HG03571 (cell line): ENCODE measurements around the gene RUSF1.

Source experiments
- ATAC-seq: cut with Tn5 transposase; IDR thresholded peaks from one replicate; pipeline ENCODE4 v1.9.1; 2021; ENCODE audit not compliant: unreplicated experiment

The RUSF1 gene

GRCh38 chr16:31471875-31472708, 36.1 kb downstream of the RUSF1 start, which contains the start of gene TGFB1I1:
Gene TGFB1I1 (plus strand): TSS chr16:31472152. CDS start chr16:31472189, 37 bp downstream.
- no peak for ATAC-seq

GRCh38 chr16:31471241-31471874, 36.8 kb downstream of the RUSF1 start:
- ATAC-seq = no peak

DNA sequence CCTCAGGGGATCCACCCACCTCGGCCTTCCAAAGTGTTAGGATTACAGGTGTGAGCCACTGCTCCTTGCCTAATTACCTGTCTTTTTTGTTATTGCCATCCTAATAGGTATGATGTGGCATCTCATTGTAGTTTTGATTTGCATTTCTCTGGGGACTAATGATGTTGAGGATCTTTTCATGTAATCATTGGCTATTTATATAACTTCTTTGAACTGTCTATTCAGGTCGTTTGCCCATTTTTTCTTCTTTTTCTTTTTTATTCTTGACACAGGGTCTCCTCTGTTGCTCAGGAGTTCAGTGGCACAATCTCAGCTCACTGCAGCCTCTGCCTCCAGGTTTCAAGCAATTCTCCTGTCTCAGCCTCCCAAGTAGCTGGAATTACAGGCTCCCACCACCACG, 37.6 kb downstream of the RUSF1 start:
- ATAC-seq = no peak

DNA sequence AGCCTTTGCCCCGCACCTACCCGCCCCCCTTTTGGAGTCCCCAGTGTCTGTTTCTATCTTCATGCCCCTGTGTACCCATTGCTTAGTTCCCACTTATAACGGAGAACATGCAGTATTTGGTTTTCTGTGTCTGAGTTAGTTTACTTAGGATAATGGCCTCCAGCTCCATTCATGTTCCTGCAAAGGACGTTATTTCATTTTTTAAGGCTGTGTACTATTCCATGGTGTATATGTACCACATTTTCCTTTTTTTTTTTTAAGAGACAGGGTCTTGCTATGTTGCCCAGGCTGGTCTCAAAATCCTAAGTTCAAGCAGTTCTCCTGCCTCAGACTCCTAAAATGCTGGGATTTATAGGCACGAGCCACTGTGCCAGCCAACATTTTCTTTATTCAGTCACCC, 40.3 kb downstream of the RUSF1 start:
- ATAC-seq = no peak

DNA sequence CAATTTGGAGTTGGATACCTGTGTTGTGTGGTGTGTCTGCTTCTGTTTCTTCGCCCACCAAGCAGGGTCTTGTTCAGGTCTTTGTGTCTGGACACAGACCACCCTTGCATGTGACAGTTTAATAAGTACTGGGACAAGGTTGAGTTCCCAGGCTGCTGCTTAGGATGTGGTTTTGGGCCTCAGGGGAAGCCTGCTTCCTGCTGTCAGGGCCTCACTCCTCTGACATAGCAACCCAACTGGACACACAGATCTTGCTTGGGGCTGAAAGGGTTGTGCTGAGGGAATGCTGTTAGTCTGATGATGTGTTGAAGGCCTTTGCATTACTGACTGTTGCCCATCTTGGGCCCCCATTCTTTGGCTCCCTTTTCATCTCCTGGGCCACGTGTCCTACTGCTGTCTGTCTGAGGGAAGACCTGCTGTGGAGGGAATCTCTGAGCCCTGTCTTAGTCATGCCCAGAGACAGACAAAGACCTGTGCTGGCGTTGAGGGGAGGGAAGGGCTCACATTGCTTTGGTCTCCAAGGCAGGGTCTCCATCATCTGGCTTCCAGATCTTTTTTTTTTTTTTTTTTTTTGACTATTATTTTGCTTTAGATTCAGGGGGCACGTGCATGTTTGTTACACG, 40.9 kb downstream of the RUSF1 start:
- ATAC-seq = peak; percentile 72

DNA sequence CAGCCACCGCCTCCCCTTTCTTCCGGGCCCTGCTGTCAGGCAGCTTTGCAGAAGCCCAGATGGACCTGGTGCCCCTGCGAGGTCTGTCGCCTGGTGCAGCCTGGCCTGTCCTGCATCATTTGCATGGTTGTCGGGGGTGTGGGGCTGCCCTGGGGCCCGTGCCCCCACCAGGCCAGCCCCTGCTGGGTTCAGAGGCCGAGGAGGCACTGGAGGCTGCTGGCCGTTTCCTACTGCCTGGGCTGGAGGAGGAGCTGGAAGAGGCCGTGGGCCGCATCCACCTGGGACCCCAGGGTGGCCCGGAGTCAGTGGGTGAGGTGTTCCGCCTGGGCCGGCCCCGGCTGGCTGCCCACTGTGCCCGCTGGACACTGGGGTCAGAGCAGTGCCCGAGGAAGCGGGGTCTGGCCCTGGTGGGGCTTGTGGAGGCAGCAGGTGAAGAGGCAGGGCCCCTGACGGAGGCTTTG, 41.8 kb downstream of the RUSF1 start:
- ATAC-seq = no peak

GRCh38 chr16:31465788-31466370, 42.3 kb downstream of the RUSF1 start:
- ATAC-seq = no peak

DNA sequence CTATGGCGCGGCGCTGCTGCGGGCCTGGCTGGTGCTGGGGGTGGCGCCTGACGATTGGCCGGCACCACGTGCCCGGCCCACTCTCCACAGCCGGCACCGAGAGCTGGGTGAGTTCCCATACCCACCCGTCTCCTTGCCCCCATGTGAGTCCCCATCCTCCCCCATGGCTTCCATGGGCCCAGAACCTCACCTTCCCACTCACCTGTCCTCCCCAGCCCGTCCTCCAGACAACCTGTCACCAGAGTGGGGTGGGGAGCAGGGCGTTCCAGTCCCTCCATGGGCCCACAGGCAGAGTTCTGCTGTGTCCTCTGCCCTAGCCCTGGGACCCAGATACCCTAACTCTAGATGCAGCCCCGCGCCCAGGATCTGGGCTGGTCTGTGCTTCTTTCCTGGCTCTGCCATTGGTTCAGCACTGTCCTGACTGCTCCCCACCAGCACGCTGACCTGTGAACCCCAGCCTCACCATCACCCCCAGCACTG, 43.4 kb downstream of the RUSF1 start:
- ATAC-seq = no peak

DNA sequence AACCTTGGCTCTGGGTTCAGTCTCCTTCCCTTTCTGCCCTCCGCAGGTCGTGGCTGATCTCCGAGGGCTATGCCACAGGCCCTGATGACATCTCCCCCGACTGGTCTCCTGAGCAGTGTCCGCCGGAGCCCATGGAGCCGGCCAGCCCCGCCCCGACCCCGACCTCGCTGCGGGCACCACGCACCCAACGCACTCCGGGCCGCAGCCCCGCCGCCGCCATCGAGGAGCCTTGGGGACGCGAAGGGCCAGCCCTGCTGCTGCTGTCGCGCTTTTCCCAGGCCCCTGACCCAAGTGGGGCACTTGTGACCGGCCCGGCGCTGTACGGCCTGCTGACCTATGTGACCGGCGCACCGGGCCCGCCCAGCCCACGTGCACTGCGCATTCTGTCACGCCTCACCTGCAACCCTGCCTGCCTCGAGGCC, 43.8 kb downstream of the RUSF1 start:
- no peak for ATAC-seq

DNA sequence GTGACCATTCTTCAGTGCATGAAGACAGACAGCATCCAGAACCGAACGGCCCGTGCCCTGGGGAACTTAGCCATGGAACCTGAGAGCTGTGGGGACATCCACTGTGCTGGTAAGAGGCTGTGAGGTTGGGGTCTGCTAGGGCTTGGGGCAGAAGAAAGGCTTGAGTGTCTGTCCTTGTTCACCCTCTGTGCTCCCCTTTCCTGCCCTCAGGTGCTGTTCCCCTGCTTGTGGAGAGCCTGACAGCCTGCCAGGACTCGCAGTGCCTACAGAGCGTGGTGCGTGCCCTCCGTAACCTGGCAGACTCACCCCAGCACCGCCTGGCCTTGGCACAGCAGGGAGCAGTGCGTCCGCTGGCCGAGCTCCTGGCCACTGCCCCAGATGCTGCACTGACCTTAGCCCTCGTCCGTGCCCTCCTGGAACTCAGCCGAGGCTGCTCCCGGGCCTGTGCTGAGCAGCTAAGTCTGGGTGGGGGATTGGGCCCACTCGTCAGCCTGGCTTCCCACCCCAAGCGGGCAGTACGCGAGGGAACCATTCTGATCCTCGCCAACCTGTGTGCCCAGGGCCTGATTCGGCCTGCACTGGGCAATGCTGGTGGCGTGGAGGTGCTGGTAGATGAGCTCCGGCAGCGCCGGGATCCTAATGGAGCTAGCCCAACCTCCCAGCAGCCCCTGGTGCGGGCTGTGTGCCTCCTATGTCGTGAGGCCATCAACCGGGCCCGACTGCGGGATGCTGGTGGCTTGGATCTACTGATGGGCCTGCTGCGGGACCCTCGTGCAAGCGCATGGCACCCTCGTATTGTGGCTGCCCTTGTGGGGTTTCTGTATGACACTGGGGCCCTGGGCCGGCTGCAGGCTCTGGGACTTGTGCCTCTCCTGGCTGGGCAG, 46.0 kb downstream of the RUSF1 start:
- ATAC-seq = no peak

DNA sequence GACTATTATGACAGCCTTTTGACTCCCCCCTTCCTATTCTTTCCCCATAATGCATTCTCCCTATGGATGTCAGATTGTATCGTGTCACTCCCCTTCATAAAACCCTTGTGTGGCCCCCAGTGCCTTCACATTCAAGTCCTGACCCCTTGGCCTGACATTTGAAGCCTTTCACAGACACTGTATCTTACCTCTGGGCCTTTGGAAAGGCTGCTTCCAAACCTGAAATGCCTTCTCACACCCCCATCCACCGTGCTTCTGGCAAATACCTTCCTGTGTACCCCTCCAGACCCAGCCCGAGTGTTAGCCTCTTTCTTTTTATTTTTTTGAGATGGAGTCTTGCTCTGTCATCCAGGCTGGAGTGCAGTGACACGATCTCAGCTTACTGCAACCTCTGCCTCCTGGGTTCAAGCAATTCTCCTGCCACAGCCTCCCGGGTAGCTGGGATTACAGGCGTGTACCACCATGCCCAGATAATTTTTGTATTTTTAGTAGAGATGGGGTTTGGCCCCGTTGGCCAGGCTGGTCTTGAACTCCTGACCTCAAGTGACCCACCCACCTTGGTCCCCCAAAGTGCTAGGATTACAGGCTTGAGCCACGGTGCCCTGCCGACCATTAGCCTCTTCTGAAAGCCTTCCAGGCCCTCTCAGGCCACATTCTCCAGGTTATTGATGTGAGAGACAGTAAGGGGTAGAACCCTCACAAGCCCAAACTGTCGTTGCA, 46.8 kb downstream of the RUSF1 start:
- ATAC-seq = no peak

- ATAC-seq = no peak
These were observed 47.6 kb downstream of the RUSF1 start for GRCh38 chr16:31460582-31461002.

DNA sequence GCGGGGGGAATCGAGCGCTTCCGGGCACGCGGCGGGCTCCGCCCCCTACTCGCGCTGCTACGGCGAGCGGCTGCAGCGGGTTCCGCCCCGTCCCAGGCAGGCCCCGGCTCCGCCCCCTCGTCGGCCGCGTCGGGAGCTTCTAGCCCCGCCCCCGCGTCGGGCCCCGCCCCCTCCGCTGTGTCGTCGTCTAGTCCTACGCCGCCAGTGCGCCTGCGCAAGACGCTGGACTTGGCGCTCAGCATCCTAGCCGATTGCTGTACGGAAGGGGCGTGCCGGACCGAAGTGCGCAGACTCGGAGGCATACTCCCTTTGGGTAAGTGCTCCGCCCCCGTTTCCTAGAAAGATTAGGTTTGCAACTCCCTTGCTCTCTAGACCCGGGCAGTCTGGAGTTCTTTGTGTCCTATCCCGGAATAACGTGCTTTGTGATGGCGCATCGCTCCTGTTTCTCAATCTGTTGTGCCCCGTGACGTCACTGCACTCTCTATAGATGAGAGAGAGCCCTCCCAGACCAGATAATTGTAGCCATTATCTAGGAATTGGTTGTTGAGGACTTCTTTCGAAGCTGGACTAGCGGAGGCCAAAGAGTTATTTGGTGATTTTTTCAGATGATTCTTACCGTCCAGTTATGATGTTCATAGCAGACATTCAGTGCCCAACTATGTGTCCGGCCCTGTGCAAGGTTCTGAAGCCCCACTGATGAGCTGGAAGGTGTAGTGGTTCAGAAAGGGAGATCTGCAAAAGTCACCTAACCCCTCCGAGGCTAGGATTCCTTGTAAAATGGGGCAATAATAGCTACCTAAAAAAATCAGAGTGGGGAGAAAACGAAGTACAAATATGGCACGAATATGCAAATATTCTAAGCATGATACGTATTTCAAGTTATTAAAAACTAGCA, 48.3 kb downstream of the RUSF1 start:
- ATAC-seq = peak; percentile 56

GRCh38 chr16:31458844-31459686, 49.1 kb downstream of the RUSF1 start, which contains the start of gene ARMC5:
Gene ARMC5 (plus strand): TSS chr16:31459501. CDS start chr16:31459525, 24 bp downstream.
- peak; percentile 71 for ATAC-seq

GRCh38 chr16:31458073-31458843, 49.9 kb downstream of the RUSF1 start:
- peak; percentile 17 for ATAC-seq

- no peak for ATAC-seq
These were observed 51.2 kb downstream of the RUSF1 start for GRCh38 chr16:31456988-31457360.
